Nucleus accumbens (tissue), 56 donors: ENCODE data around the gene RPL7A.

Experiments
- DNase-seq, 56 donors: peaks; one replicate each; lab custom pipeline; 2025; lab: John Stamatoyannopoulos, UW

RPL7A gene

GRCh38 chr9:133346021-133346785 lies 1.8 kb upstream of the RPL7A start:
- DNase-seq: no peak

DNA sequence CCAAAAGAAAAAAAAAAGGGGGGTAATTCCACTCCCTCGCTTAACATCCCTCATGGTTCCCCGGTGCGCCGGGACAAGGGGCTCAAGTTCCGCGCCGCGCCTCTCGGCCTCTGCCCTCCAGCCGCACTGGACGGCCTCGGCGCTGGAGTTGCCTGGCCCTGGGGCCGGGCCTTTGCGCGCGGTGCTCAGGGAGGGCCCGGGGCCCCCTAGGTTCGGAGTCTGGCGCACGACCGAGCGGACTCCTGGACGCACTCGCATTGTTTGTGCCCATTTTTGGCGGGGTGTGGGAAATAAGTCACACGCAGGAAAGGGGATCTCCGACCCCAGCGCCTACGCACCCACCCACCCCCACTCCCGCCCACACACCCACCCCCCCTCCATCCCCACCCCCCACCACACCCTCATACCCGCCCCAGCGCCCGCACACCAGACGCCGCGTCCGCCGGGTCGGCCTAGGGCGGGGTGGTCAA lies 468 bp upstream of the RPL7A start:
- peak in 5 of 56 donors; percentile 47 to 63 (median 55) for DNase-seq

- peak in 1 of 56 donors; percentile 36 for DNase-seq
Observed at GRCh38 chr9:133348718-133349573, 928 bp downstream of the RPL7A start.

- no peak for DNase-seq
Observed at GRCh38 chr9:133349965-133350616, 2.1 kb downstream of the RPL7A start.

DNA sequence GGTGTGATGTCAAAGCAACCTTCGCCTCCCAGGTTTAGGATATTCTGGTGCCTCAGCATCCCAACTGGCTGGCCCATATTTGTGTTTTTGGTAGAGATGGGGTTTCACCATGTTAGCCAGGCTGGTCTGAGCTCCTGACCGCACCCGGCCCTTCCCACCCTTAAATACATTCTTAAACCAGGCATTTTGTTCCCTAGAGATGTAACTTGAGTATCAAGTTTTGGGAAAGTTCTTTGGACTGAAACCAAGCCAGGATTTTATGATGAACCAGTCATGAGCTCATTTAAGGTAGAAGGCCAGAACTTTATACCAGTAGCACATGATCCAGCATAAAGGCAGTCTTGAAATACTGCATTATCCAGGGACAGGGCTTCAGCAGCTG lies 3.5 kb downstream of the RPL7A start:
- DNase-seq: no peak

GRCh38 chr9:133351908-133352634 lies 4.1 kb downstream of the RPL7A start:
- peak in 2 of 56 donors; percentile 7 to 37 for DNase-seq

DNA sequence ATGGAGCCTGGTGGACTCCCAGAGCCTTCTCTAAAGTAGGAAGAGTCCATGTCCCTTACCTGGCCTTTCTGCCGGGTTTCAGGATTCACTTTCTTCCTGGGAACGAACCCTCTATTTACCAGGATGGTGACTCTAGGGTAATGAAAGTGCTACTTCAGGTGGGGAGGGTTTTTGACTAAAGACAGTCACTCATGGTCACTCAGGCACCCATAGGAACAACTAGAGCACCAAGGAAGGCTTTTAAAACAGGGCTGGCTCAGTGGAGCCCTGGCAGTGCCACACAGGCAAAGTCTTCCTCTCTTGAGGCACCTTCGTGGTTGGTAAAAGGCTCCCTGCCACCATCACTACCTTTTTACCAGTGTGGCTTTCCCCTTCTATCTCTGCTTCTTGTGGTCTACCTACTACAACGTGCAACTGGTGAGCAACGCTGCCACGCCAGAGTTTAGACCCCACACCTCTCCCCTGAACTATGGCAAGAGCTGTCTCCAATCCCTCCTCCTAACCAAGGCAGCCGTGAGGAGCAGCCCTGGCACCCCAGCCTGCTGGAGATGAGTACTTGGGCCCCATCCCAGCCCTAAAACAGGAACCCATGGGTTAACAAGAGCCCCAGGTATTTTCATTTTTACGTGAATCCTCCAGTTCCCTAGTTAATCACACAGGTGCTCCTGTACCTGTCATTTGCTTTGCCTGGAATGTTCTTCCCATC lies 4.8 kb downstream of the RPL7A start:
- no peak for DNase-seq

DNA sequence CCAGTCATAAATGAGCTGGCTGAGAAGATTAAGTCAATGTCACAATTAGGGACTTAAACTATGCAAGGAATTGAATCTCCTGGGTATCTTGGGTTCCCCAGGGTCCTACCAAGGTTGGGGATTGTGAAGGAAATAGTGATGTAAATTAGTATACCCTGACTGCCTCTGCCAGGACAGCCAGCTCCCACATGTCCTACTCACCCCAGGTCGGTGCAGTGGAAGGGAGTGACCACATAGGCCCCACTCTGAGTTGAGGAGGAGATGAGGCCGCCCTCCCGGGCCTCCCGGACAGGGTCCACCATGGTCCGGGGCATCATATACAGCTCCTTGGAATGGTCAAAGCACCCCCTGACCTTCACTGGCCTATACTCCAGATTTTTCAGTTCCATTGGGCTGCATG lies 5.5 kb downstream of the RPL7A start:
- DNase-seq: no peak

- no peak for DNase-seq
Observed at GRCh38 chr9:133354766-133355165, 6.7 kb downstream of the RPL7A start.

DNA sequence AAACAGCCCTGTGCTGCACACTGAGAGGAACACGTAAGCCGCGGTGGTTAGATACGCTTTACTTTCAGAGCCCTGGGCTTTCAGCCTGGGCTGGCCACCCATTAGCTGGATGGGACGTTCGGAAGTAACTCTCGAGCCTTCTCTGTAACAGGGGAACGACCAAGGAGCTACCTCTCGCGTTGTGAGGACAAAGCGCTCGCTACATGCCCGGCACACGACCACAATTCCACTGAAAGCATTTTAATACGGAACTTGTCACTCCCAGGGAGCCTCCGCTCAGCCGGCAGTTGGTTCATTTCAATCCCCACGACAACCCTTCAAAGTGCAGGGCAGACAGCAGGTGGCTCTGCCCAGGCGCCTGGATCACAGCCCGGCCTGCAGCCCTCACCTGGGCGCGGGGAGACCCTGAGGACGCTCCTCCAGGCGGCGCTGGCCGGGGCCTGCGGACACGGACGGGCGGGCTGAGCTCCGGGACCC lies 7.9 kb downstream of the RPL7A start:
- DNase-seq: peak in 1 of 56 donors; percentile 69

DNA sequence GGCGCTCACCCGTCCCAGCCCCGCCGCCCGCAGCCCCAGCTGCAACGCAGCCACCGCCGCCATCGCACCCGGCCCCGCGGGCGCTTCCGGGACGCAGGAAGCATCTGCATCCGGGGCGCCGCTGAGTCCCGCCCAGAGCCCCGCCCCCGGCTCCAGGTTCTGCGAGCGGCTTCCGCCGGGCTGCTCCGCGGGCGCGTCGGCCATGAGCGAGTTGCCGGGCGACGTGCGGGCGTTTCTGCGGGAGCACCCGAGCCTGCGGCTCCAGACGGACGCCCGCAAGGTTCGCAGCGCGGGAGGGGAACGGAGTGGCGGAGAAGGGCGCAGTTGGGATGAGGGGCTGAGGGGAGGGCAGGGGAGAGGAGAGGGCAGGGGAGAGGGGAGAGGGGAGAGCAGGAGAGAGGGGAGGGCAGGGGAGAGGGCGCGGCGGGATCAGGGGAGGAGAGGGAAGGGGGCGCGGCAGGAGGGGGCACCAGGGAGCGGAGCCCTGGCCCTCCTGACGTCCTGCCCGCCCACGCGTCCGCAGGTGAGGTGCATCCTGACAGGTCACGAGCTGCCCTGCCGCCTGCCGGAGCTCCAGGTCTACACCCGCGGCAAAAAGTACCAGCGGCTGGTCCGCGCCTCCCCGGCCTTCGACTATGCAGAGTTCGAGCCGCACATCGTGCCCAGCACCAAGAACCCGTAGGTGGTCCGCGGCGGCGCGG lies 8.5 kb downstream of the RPL7A start, which contains the start of the genes SURF1 and SURF2:
TSS of gene SURF1 (minus strand) at position 97 of the 701 bp plus-strand sequence. CDS start at position 63, 34 bp downstream.
TSS of gene SURF2 (plus strand) at position 160 of the 701 bp plus-strand sequence. CDS start at position 203, 43 bp downstream.
- DNase-seq: peak in 54 of 56 donors; percentile 13 to 90 (median 70)

GRCh38 chr9:133357656-133358055 lies 9.6 kb downstream of the RPL7A start:
- DNase-seq: no peak

- DNase-seq: peak in 1 of 56 donors; percentile 5
Observed at GRCh38 chr9:133359399-133360175, 11.6 kb downstream of the RPL7A start.

GRCh38 chr9:133360400-133361393 lies 12.7 kb downstream of the RPL7A start:
- no peak for DNase-seq

GRCh38 chr9:133361507-133362092 lies 13.6 kb downstream of the RPL7A start:
- DNase-seq: no peak
